ENCODE measurements around the gene PLD3. TPM values are rescaled to one million over a fixed set of nuclear protein-coding genes. Genes with fewer than 3 reads are reported as not detected.

PLD3 gene
- total and polyA plus RNA-seq, 8 donors, result 87.5 to 208 (median 108) TPM

DNA sequence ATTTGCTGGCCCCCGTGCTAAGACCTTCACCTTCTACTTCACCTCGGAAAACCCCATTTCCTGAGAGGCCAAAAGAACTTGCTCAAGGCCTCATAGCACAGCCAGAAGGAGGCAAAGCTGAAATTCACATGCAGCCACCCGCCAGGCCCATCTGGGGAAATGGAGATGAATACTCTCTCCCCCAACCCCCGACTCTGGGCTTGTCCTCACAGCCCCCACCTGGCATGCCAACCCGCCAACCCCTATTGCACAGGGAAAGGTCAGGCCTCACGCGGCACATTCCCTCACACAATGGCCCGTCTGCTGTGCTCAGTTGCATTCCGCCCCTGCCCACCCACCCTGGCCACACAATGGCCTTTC is 61.5 kb downstream of the PLD3 start:
- Histone ChIP-seq H3K4me3 (no peak overlapping the region), H3K36me3 (no peaks in the 10 kb centered on the region), H3K4me1 (no peaks in the 10 kb centered on the region), H3K9me3 (no peaks in the 10 kb centered on the region), H3K27ac (no peak overlapping the region), H3K27me3 (no peaks in the 10 kb centered on the region)
- DNase-seq (no peak), ATAC-seq (no peak), FAIRE-seq (no peak)
- TF ChIP-seq, protein P1, sequence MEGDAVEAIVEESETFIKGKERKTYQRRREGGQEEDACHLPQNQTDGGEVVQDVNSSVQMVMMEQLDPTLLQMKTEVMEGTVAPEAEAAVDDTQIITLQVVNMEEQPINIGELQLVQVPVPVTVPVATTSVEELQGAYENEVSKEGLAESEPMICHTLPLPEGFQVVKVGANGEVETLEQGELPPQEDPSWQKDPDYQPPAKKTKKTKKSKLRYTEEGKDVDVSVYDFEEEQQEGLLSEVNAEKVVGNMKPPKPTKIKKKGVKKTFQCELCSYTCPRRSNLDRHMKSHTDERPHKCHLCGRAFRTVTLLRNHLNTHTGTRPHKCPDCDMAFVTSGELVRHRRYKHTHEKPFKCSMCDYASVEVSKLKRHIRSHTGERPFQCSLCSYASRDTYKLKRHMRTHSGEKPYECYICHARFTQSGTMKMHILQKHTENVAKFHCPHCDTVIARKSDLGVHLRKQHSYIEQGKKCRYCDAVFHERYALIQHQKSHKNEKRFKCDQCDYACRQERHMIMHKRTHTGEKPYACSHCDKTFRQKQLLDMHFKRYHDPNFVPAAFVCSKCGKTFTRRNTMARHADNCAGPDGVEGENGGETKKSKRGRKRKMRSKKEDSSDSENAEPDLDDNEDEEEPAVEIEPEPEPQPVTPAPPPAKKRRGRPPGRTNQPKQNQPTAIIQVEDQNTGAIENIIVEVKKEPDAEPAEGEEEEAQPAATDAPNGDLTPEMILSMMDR (IDR thresholded peaks at IDR 0.05), result no peak
- 70 to 73% methylated on average over 9 of the region's 9 CpGs for WGBS, 2 donors
- intact Hi-C loops (cut with DNase I), result no loop called here

- Histone ChIP-seq H3K4me3 (no peak overlapping the region), H3K27me3 (no peaks in the 10 kb centered on the region), H3K4me1 (no peaks in the 10 kb centered on the region), H3K36me3 (no peaks in the 10 kb centered on the region), H3K9me3 (no peaks in the 10 kb centered on the region), H3K27ac (no peak overlapping the region)
- intact Hi-C loops (cut with DNase I), result no loop called here
- DNase-seq (no peak), FAIRE-seq (no peak), ATAC-seq (no peak)
- 59% methylated on average over 16 of the region's 16 CpGs for WGBS, 2 donors
- TF ChIP-seq, protein P1 (IDR thresholded peaks at IDR 0.05), result no peak
Observed at GRCh38 chr19:40411125-40411842, 62.8 kb downstream of the PLD3 start.

DNA sequence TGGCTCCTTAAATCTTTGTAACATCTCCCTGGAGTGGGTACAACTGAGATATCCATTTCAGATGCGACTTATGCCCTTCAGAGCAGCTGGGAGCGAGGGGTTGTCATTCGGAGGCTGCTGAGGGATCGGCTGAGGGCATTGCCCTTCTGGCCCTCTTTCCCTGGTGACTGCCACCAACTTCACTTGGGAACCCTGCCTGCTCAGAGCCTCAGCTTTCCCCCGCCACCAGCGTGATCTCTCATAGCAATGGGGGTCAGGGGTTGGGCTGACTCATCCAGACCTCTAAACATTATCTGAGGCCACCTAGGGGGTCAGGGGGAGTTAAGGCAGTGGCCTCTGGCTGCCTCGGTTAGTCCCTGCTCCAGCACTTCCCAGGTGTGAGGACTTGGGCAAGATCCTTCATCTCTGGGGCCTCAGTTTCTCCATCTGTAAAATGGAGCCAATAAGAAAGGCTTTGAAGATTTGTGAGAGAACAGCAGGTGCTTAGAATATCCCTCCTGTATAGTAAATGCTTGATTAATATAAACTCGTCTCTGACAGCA is 63.5 kb downstream of the PLD3 start:
- TF ChIP-seq, protein P1 (IDR thresholded peaks at IDR 0.05), result no peak
- 64 to 73% methylated on average over 8 of the region's 8 CpGs for WGBS, 2 donors
- H3K27ac ChIP-seq, result no peak overlapping the region
- H3K4me1 ChIP-seq, result no peaks in the 10 kb centered on the region
- intact Hi-C loops (cut with DNase I), result no loop called here
- ATAC-seq, result no peak
- H3K27me3 ChIP-seq, result no peaks in the 10 kb centered on the region
- FAIRE-seq, result no peak
- H3K36me3 ChIP-seq, result no peaks in the 10 kb centered on the region
- DNase-seq, result no peak
- H3K4me3 ChIP-seq, result no peak overlapping the region
- no peaks in the 10 kb centered on the region for H3K9me3 ChIP-seq

DNA sequence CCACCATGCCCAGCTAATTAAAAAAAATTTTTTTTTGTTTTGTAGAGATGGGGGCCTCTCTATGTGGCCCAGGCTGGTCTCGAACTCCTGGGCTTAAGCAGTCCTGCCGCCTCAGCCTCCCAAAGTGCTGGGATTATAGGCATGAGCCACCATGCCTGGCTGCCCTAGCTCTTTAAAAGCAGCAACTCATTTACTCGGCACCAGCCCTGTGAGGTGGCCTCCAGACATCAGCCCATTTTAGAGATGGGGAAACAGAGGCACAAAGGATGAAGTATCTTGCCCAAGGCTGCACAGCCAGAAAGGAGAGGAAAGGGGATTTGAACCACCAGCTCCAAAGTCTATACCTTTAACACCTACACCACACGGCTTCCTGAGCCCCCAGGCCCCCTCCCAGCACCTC is 64.4 kb downstream of the PLD3 start:
- H3K36me3 ChIP-seq, result no peaks in the 10 kb centered on the region
- H3K9me3 ChIP-seq, result no peaks in the 10 kb centered on the region
- DNase-seq (no peak), ATAC-seq (no peak), FAIRE-seq (no peak)
- intact Hi-C loops (cut with DNase I), result no loop called here
- TF ChIP-seq, protein P1 (IDR thresholded peaks at IDR 0.05), result no peak
- no peaks in the 10 kb centered on the region for H3K4me1 ChIP-seq
- WGBS, 2 donors, result 68% methylated on average over 4 of the region's 4 CpGs
- no peaks in the 10 kb centered on the region for H3K27me3 ChIP-seq
- H3K4me3 ChIP-seq, result no peak overlapping the region
- H3K27ac ChIP-seq, result no peak overlapping the region

- FAIRE-seq, result no peak
- Histone ChIP-seq H3K4me1 (no peaks in the 10 kb centered on the region), H3K9me3 (no peaks in the 10 kb centered on the region), H3K4me3 (no peak within 1 kb of the TSS), H3K27me3 (no peaks in the 10 kb centered on the region), H3K27ac (no peak within 1 kb of the TSS), H3K36me3 (no peaks in the 10 kb centered on the region)
- intact Hi-C loops (cut with DNase I), result no loop called here
- no peak for ATAC-seq
- no peak for DNase-seq
- 41 to 53% methylated on average over 18 of the region's 18 CpGs for WGBS, 2 donors
- TF ChIP-seq, protein P1 (IDR thresholded peaks at IDR 0.05), result no peak
Observed at GRCh38 chr19:40413291-40413845, 64.9 kb downstream of the PLD3 start, which contains the start of gene PRX. PRX (minus strand) TSS chr19:40413378; CDS start chr19:40407932, 5,446 bp downstream.
